SK-N-SH (cell line): ENCODE measurements around the gene OR2B6. TPM values are rescaled to one million over a fixed set of nuclear protein-coding genes. Genes with fewer than 3 reads are reported as not detected.
"Not testable (repeated sequence)": the region's sequence is repeated elsewhere in the genome, so short reads cannot be mapped to it uniquely, and the experiment has no call there.

Experiments used
- CTCF ChIA-PET: fragments of 300-600, 350-600 bp; formaldehyde crosslinking; extraction: SDS; loops from one replicate; lab custom pipeline; 2021; lab: Yijun Ruan, JAX
- POLR2A ChIA-PET: fragments of 350-600 bp; sonication (Branson Sonifier 250); formaldehyde crosslinking; extraction: SDS; loops from one replicate; lab custom pipeline; 2020; ENCODE audit warnings: antibody characterized with exemption, inconsistent platforms; lab: Yijun Ruan, JAX
- DNase-seq: peaks from one replicate; pipeline ENCODE4 v3.0.0; 2012
- H2AFZ ChIP-seq: fragments of 200-600 bp; sonication (generic); 2 replicates; pipeline ENCODE4 v1.8.1; 2016; ENCODE audit warnings: antibody characterized with exemption, mild to moderate bottlenecking, low read depth
- H3F3A ChIP-seq: fragments of 200-600 bp; sonication (generic); replicated peaks from 2 replicates; pipeline ENCODE3; 2016; ENCODE audit warnings: antibody characterized with exemption, mild to moderate bottlenecking; ENCODE audit not compliant: insufficient read depth
- H3K27ac ChIP-seq, 2 experiments: fragments of 200-500 bp in 1 of 2; fragments of 200-600 bp in 1 of 2; sonication (Bioruptor generic) in 1 of 2; sonication (generic), shearing (Covaris generic) in 1 of 2; 2 replicates each; pipeline versions ENCODE4 v1.5.1 to v1.6.1; 2014 to 2016; ENCODE audit warnings: low read depth in 2 of 2, inconsistent platforms in 1 of 2, low read length in 1 of 2, mild to moderate bottlenecking in 1 of 2, mixed read lengths in 1 of 2
- H3K27me3 ChIP-seq: fragments of 200-600 bp; sonication (generic), shearing (Covaris generic); 2 replicates; pipeline ENCODE4 v1.6.1; 2016; ENCODE audit warnings: mixed run types; ENCODE audit not compliant: insufficient read depth
- H3K36me3 ChIP-seq, 2 experiments: fragments of 200-500 bp in 1 of 2; fragments of 200-600 bp in 1 of 2; sonication (Bioruptor generic) in 1 of 2; sonication (generic) in 1 of 2; replicated peaks in 1 of 2; 2 replicates each; pipeline versions ENCODE3 to v1.5.1; 2014 to 2016; ENCODE audit warnings: low read length in 1 of 2, mild to moderate bottlenecking in 1 of 2; ENCODE audit not compliant: insufficient read depth in 2 of 2, control insufficient read depth in 1 of 2
- H3K4me1 ChIP-seq, 2 experiments: fragments of 200-500 bp in 1 of 2; fragments of 200-600 bp in 1 of 2; sonication (Bioruptor generic) in 1 of 2; sonication (generic), shearing (Covaris generic) in 1 of 2; 2 replicates each; pipeline versions ENCODE4 v1.5.1 to v1.6.1; 2014 to 2016; ENCODE audit warnings: low read depth in 1 of 2, low read length in 1 of 2, mixed run types in 1 of 2; ENCODE audit not compliant: insufficient read depth in 2 of 2, control insufficient read depth in 1 of 2
- H3K4me2 ChIP-seq: fragments of 200-600 bp; sonication (generic), shearing (Covaris generic); 2 replicates; pipeline ENCODE4 v1.6.1; 2017; ENCODE audit warnings: mixed run types
- H3K4me3 ChIP-seq, 2 experiments: fragments of 200-500 bp in 1 of 2; fragments of 200-600 bp in 1 of 2; sonication (Bioruptor generic) in 1 of 2; sonication (generic), shearing (Covaris generic) in 1 of 2; 2 replicates each; pipeline versions ENCODE4 v1.5.1 to v1.8.1; 2014 to 2016; ENCODE audit warnings: low read depth in 2 of 2, inconsistent platforms in 1 of 2, low read length in 1 of 2, mild to moderate bottlenecking in 1 of 2, mixed read lengths in 1 of 2, moderate library complexity in 1 of 2
- H3K79me2 ChIP-seq: fragments of 200-600 bp; sonication (generic); 2 replicates; pipeline ENCODE4 v1.8.1; 2017; ENCODE audit warnings: mild to moderate bottlenecking; ENCODE audit not compliant: insufficient read depth
- H3K9ac ChIP-seq: fragments of 200-600 bp; sonication (generic); 2 replicates; pipeline ENCODE4 v1.6.1; 2017; ENCODE audit warnings: mixed run types
- H3K9me2 ChIP-seq: fragments of 200-600 bp; sonication (generic); 2 replicates; pipeline ENCODE4 v1.6.1; 2017; ENCODE audit warnings: mixed run types
- H3K9me3 ChIP-seq: fragments of 200-600 bp; sonication (generic); 2 replicates; pipeline ENCODE4 v1.6.1; 2017; ENCODE audit warnings: mixed run types, mild to moderate bottlenecking, moderate library complexity
- H4K20me1 ChIP-seq: fragments of 200-600 bp; sonication (generic); 2 replicates; pipeline ENCODE4 v1.6.1; 2017; ENCODE audit warnings: mild to moderate bottlenecking, mixed run types; ENCODE audit not compliant: insufficient read depth
- CHD2 ChIP-seq: fragments of 150-350 bp; IDR thresholded peaks from 2 replicates; pipeline ENCODE4 v1.6.1; 2018; ENCODE audit warnings: low read length; ENCODE audit not compliant: partially characterized antibody
- ELF1 ChIP-seq: IDR thresholded peaks from 2 replicates; pipeline ENCODE4 v1.4.0; 2012
- FOSL2 ChIP-seq: IDR thresholded peaks from 2 replicates; pipeline ENCODE4 v1.4.0; 2012; ENCODE audit warnings: low read depth, mild to moderate bottlenecking, moderate library complexity, borderline replicate concordance
- WGBS: methylation state at CpG from one replicate; pipeline ENCODE4 v1.1.6; 2017; ENCODE audit warnings: low lambda C conversion rate; 5-methylcytosine and 5-hydroxymethylcytosine counted together
- polyA plus RNA-seq, 3 experiments: library from polyadenylated mRNA; depleted of rRNA; stranded (reverse); fragments of >200 nt; gene quantifications; 2 replicates each; pipeline ENCODE4 v1.2.3, GENCODE V29; 2012
- TF ChIP-seq, protein P1 (sequence below): IDR thresholded peaks from 2 replicates; pipeline ENCODE4 v1.6.1; 2012; ENCODE audit warnings: mild to moderate bottlenecking, low read depth, low read length, moderate library complexity

The OR2B6 gene
- polyA plus RNA-seq, 1 of the 3 experiments (the other 2 are of a cell fraction): 0.21 TPM

DNA sequence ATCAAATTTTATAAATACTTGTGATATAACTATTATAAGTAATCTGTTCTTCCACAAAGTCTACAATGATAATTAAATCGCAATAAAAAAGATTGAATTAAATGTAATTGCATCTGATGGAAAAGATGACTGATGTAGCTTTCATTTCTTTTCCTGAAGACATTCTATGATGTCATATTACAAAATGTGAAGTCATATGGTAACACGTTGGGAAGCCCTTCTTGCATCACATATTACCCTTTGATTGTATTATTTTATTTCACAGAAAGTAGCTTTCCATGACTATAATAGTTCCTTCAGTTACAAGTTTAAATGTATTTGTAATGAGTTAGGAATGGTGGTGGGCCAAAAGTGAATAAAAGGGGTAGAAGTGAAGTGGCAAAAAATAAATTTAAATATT is 25.8 kb upstream of the OR2B6 start:
- WGBS: 8% methylated on average over 2 of the region's 2 CpGs
- no peaks in the 10 kb centered on the region for H3K9me3 ChIP-seq
- no peaks in the 10 kb centered on the region for H3K9me2 ChIP-seq
- no peak overlapping the region for H2AFZ ChIP-seq
- no peaks in the 10 kb centered on the region for H3K27me3 ChIP-seq
- H3K9ac ChIP-seq: no peak overlapping the region
- no peaks in the 10 kb centered on the region for H3K79me2 ChIP-seq
- no peaks in the 10 kb centered on the region for H4K20me1 ChIP-seq
- TF ChIP-seq FOSL2: no peak
- ChIA-PET POLR2A (no interaction called here), CTCF (interaction anchor here (1.0 kb wide), 1 partner anchor 731 kb away, joined by 3 read pairs; no protein-coding TSS in a partner anchor)
- no peaks in the 10 kb centered on the region for H3K36me3 ChIP-seq
- H3K27ac ChIP-seq: no peak overlapping the region
- DNase-seq: no peak
- no peaks in the 10 kb centered on the region for H3F3A ChIP-seq
- no peak overlapping the region for H3K4me3 ChIP-seq
- H3K4me1 ChIP-seq: no peaks in the 10 kb centered on the region
- H3K4me2 ChIP-seq: no peak overlapping the region

DNA sequence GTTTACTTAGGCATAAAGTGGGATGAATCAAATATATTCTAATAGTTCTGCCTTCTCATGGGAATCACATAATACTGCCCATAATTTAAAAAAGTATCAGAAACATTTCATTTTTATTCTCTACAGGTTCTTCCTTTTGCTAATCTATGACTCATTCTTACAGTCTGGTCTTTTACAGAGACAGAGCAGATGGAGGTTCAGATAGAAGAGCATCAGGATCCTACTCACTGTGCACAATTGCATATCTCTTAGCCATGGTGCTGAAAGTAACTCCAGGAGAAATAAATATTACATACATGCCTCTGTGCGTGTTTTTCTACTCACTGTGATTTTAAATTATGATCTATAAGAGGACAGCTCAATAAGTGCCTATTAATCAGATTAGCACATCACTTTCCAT is 16.3 kb upstream of the OR2B6 start:
- Histone ChIP-seq H3K9me3 (no peaks in the 10 kb centered on the region), H3K9ac (no peak overlapping the region), H2AFZ (no peak overlapping the region), H3K4me3 (no peak overlapping the region), H3K36me3 (no peaks in the 10 kb centered on the region), H3K79me2 (no peaks in the 10 kb centered on the region), H3F3A (no peaks in the 10 kb centered on the region), H3K4me2 (no peak overlapping the region), H4K20me1 (no peaks in the 10 kb centered on the region), H3K9me2 (no peaks in the 10 kb centered on the region), H3K4me1 (no peaks in the 10 kb centered on the region), H3K27ac (no peak overlapping the region), H3K27me3 (no peaks in the 10 kb centered on the region; the same call in 1 of the 2 replicates)
- ChIA-PET POLR2A (no interaction called here), CTCF (no interaction called here)
- no peak for DNase-seq
- TF ChIP-seq CHD2 (no peak), ELF1 (no peak), FOSL2 (no peak)
- TF ChIP-seq, protein P1, sequence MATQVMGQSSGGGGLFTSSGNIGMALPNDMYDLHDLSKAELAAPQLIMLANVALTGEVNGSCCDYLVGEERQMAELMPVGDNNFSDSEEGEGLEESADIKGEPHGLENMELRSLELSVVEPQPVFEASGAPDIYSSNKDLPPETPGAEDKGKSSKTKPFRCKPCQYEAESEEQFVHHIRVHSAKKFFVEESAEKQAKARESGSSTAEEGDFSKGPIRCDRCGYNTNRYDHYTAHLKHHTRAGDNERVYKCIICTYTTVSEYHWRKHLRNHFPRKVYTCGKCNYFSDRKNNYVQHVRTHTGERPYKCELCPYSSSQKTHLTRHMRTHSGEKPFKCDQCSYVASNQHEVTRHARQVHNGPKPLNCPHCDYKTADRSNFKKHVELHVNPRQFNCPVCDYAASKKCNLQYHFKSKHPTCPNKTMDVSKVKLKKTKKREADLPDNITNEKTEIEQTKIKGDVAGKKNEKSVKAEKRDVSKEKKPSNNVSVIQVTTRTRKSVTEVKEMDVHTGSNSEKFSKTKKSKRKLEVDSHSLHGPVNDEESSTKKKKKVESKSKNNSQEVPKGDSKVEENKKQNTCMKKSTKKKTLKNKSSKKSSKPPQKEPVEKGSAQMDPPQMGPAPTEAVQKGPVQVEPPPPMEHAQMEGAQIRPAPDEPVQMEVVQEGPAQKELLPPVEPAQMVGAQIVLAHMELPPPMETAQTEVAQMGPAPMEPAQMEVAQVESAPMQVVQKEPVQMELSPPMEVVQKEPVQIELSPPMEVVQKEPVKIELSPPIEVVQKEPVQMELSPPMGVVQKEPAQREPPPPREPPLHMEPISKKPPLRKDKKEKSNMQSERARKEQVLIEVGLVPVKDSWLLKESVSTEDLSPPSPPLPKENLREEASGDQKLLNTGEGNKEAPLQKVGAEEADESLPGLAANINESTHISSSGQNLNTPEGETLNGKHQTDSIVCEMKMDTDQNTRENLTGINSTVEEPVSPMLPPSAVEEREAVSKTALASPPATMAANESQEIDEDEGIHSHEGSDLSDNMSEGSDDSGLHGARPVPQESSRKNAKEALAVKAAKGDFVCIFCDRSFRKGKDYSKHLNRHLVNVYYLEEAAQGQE: peak; percentile 70
- WGBS: 5% methylated on average over 1 of the region's 1 CpG

DNA sequence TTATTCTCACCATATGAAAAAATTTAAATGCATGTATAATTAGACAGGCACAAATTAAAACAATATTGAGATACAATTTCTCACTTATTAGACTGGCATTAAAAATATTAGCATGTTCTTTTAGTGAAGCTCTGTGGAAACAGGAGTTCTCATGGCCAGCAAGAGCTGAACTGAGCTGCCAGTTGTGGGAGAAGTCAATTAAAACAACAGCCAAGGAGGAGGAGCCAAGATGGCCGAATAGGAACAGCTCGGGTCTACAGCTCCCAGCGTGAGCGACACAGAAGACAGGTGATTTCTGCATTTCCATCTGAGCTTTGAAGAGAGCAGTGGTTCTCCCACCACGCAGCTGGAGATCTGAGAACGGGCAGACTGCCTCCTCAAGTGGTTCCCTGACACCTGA is 14.0 kb upstream of the OR2B6 start:
- H3K4me1 ChIP-seq, H3K36me3 ChIP-seq, H2AFZ ChIP-seq, H3F3A ChIP-seq, DNase-seq, H4K20me1 ChIP-seq, H3K9me2 ChIP-seq, H3K4me2 ChIP-seq, CTCF ChIA-PET, H3K9me3 ChIP-seq, H3K79me2 ChIP-seq, POLR2A ChIA-PET, H3K27me3 ChIP-seq, H3K27ac ChIP-seq, H3K9ac ChIP-seq, H3K4me3 ChIP-seq: not testable (repeated sequence)
- 0% methylated on average over 6 of the region's 6 CpGs for WGBS
